ENCODE data around the gene HDDC2. TPM values are rescaled to one million over a fixed set of nuclear protein-coding genes. Genes with fewer than 3 reads are reported as not detected.

Gene HDDC2
- total and polyA plus RNA-seq, 2 of the 8 experiments (the other 6 are each of a cell fraction or from before 2014, with no cell fraction given), result 89.3 to 129 TPM

- no peak overlapping the region for H3K4ac ChIP-seq (replicated peaks; ENCODE audit: insufficient read length, low read depth, low read length)
- TF ChIP-seq CTBP2 (IDR thresholded peaks at IDR 0.05; ENCODE audit: borderline replicate concordance, insufficient read depth, insufficient read length, low read length), result no peak
- TF ChIP-seq POLR2AphosphoS5 (IDR thresholded peaks at IDR 0.05; ENCODE audit: low read depth, low read length), result no peak
- TF ChIP-seq NANOG (IDR thresholded peaks at IDR 0.05; ENCODE audit: insufficient read depth, low read depth, low read length, poor library complexity, severe bottlenecking), result no peak
- no peak for TF ChIP-seq RXRA (IDR thresholded peaks at IDR 0.05; ENCODE audit: insufficient read depth, low read depth, low read length)
- no peak for TF ChIP-seq BRCA1 (IDR thresholded peaks at IDR 0.05; ENCODE audit: low read depth, low read length)
- TF ChIP-seq SRF (IDR thresholded peaks at IDR 0.05; ENCODE audit: low read depth, low read length), result no peak
- no peak overlapping the region for H3K23ac ChIP-seq (ENCODE audit: insufficient read length)
- H3K4me2 ChIP-seq (ENCODE audit: insufficient read depth in 1 of 2, low read depth in 2 of 2, low read length in 2 of 2), result no peak overlapping the region
- no peak overlapping the region for H4K5ac ChIP-seq (ENCODE audit: insufficient read length, low read depth, low read length)
- no peak overlapping the region for H2BK5ac ChIP-seq (ENCODE audit: low read depth, low read length)
- WGBS, 2 experiments (ENCODE audit: extremely low coverage in 1 of 2, insufficient coverage in 1 of 2, insufficient read length in 1 of 2, insufficient replicate concordance in 2 of 2, low coverage in 1 of 2, low lambda C conversion rate in 2 of 2, missing lambda C conversion rate in 1 of 2), result 84% methylated on average over 3 of the region's 3 CpGs; no CpG with 5 or more reads in 1 of the 2 experiments
- H3K27ac ChIP-seq (ENCODE audit: low read depth, low read length), result no peak overlapping the region
- H2BK12ac ChIP-seq (ENCODE audit: low read depth, low read length), result no peak overlapping the region
- peaks cover 0 to 10% of the 10 kb centered on the region in 2 experiments; a peak in 2 of 4 replicates for H3K79me2 ChIP-seq (ENCODE audit: control insufficient read depth in 1 of 2, insufficient read depth in 2 of 2, low read length in 2 of 2)
- H3K9ac ChIP-seq (replicated peaks in 1 of 4; ENCODE audit: extremely low read depth in 1 of 4, low read depth in 3 of 4, low read length in 3 of 4), result no peak overlapping the region
- H4K91ac ChIP-seq (replicated peaks; ENCODE audit: insufficient read length, low read length), result no peak overlapping the region
- no peaks in the 10 kb centered on the region for H4K20me1 ChIP-seq (replicated peaks in 1 of 2; ENCODE audit: control insufficient read depth in 1 of 2, insufficient read depth in 2 of 2, low read length in 2 of 2)
- H3K14ac ChIP-seq (ENCODE audit: insufficient read length), result no peak overlapping the region
- ChIA-PET POLR2A (ENCODE audit: partially characterized antibody) (no interaction called here), CTCF (ENCODE audit: partially characterized antibody) (interaction anchor here (0.6 to 1.6 kb wide), 5 partner anchors 74 to 814 kb away, joined by 3 read pairs; no protein-coding TSS in a partner anchor)
- H3K9me3 ChIP-seq (ENCODE audit: insufficient read depth in 2 of 2, low read depth in 1 of 2, low read length in 1 of 2), result no peaks in the 10 kb centered on the region
- H3K36me3 ChIP-seq (ENCODE audit: control insufficient read depth in 2 of 4, insufficient read depth in 4 of 4, low read length in 3 of 4), result peaks cover 0 to under 1% (median under 1%) of the 10 kb centered on the region in 4 experiments; a peak in 1 of 8 replicates
- H2BK20ac ChIP-seq (ENCODE audit: low read length), result no peak overlapping the region
- H3K4me1 ChIP-seq (replicated peaks in 1 of 4; ENCODE audit: control insufficient read depth in 3 of 4, insufficient read depth in 4 of 4, low read length in 3 of 4), result no peaks in the 10 kb centered on the region; a peak in 1 of 7 replicates
- H3K56ac ChIP-seq (replicated peaks; ENCODE audit: insufficient read length, low read depth, low read length), result no peak overlapping the region
- no peak overlapping the region for H2AFZ ChIP-seq (ENCODE audit: low read length)
- H2AK5ac ChIP-seq (ENCODE audit: low read depth, low read length), result no peak overlapping the region
- peaks cover 0 to 1% (median 0%) of the 10 kb centered on the region in 4 experiments; a peak in 1 of 7 replicates for H3K27me3 ChIP-seq (replicated peaks in 1 of 4; ENCODE audit: control insufficient read depth in 3 of 4, extremely low read depth in 1 of 4, insufficient read depth in 3 of 4, low read length in 3 of 4)
- DNase-seq (ENCODE audit: low read depth in 1 of 2, low spot score in 2 of 2), result no peak
- FAIRE-seq, result no peak
- H3K79me1 ChIP-seq (ENCODE audit: low read depth, low read length), result peaks cover 3% of the 10 kb centered on the region; the same call in 1 of the 2 replicates
- H2BK15ac ChIP-seq (ENCODE audit: low read length), result no peak overlapping the region
- no peak overlapping the region for H3K4me3 ChIP-seq (ENCODE audit: extremely low read depth in 1 of 4, insufficient read depth in 2 of 4, low read depth in 3 of 4, low read length in 4 of 4)
- no peaks in the 10 kb centered on the region; the same call in 1 of the 2 replicates for H3K23me2 ChIP-seq (ENCODE audit: low read depth, low read length)
- no peak overlapping the region for H4K8ac ChIP-seq (ENCODE audit: extremely low read depth, insufficient read depth, low read length)
- H3K18ac ChIP-seq (ENCODE audit: extremely low read depth, low read length), result no peak overlapping the region
- H2BK120ac ChIP-seq (replicated peaks; ENCODE audit: low read depth, low read length), result no peak overlapping the region
These were observed 3.3 kb upstream of the HDDC2 start for GRCh38 chr6:125304970-125305660.

All from H1 (cell line).